GM18508 (cell line): ENCODE results near the gene ECEL1.
"Not testable (repeated sequence)": the region's sequence is repeated elsewhere in the genome, so short reads cannot be mapped to it uniquely, and the experiment has no call there.

Source experiments
- ATAC-seq: cut with Tn5 transposase; IDR thresholded peaks from one replicate; pipeline ENCODE4 v1.9.1; 2021; ENCODE audit warnings: moderate number of reproducible peaks; ENCODE audit not compliant: insufficient read depth, unreplicated experiment

Gene ECEL1

DNA sequence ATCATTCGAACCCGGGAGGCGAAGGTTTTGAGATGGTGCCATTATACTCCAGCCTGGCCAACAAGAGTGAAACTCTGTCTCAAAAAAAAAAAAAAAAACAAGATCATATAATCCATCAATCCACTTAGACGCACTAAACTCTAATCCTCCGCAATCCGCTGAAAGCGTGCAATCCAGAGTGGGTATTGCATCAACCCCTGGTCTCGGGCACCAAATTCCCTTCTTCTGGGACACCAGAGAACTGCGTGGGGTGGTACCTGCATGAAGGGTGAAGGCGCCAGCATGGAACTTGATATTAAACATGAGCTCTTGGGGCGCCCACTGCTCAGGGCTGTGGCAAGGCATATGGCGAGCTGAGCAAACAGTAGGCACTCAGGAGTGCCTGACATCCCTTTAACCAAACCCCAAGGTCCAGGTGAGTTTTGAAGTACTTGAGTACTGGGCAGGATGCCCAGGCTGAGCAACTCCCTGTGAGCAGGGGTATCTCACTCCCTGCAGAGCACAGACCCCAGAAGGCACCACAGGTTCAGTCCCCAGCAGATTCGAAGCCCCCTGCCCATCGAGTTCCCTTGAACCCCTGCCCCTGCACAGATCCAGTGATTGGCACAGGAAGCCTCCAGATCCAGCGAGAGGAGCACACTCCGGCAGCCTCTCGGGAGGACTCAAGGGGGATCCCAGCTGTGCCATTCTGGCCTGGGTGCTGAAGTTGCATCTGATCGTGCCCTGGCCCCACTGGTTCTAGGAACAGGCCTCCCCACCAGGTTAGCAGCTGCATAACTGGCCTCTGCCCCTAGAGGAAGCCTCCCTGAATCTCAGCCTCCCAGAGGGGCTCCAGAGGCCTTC is 23.7 kb downstream of the ECEL1 start:
- no peak for ATAC-seq

DNA sequence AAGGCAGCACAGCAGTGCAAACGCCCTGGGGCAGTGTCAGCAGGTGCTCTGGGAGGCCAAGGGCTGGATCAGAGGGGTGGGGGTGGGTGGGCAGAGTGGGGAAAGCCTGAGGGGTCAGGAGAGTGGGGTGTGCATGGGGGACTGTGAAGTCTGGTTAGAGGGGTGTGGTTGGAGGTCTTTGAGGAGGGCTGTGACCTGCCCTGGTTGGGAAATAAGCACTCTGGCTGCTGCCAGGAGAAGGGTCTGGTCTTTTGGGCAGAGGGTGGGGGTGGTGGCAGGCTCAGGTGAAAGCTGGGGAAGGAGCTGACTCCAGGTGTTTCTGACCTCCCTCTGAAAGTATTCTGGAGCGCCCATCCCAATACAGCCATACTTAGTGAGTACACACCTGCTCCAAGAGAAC is 27.5 kb downstream of the ECEL1 start:
- ATAC-seq: no peak

DNA sequence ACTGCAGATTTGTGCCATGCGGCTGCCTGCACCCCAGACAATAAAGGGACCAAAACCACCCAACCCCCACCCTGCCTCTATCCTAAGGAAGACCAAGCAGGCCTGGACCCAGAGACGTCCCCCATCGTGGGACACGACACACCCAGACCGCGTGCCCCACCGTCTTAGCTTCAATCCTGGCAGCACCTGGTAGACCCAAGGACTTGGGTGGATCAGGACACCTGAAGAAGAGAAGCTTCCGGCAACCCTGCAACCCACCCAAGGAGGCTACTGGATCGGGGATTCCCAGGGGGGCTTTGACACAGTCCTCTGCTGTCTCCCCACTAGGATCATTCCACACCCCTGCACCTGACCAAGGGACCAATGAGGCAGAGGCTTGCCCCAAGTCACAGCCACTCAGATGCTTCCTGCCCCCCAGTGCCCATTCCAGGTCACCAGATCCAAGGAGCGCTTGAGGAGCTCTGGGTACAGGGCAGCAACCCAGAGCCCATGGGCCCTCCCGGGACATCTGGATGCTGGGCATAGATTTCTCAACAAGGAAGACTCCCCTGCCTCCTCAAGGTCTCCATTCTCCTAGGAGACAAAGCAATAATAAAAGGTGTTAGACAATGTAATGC is 28.1 kb downstream of the ECEL1 start:
- no peak for ATAC-seq

DNA sequence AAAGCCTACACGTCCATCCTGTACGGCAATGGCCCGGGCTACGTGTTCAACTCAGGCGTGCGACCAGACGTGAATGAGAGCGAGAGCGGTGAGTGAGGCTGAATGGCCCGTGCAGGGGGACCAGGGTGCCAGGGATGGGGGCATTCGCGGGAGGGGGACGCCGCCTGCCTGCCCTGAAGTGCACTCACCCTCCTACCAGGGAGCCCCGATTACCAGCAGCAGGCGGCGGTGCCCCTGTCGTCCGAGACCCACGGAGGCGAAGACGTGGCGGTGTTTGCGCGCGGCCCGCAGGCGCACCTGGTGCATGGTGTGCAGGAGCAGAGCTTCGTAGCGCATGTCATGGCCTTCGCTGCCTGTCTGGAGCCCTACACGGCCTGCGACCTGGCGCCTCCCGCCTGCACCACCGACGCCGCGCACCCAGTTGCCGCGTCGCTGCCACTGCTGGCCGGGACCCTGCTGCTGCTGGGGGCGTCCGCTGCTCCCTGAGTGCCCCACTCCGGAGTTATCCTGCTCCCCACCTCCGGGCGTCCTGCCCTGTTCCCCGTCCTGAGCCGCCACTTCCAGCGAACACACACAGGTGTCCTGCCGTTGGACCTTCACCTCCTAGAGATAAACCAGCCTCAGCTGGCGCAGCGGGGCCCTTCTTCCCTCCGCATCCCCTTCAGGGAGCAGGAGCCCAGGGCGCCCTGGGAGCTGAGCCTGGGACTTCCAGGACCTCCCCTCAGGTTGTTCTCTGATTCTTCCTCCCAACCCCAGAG is 28.8 kb downstream of the ECEL1 start:
- no peak for ATAC-seq

DNA sequence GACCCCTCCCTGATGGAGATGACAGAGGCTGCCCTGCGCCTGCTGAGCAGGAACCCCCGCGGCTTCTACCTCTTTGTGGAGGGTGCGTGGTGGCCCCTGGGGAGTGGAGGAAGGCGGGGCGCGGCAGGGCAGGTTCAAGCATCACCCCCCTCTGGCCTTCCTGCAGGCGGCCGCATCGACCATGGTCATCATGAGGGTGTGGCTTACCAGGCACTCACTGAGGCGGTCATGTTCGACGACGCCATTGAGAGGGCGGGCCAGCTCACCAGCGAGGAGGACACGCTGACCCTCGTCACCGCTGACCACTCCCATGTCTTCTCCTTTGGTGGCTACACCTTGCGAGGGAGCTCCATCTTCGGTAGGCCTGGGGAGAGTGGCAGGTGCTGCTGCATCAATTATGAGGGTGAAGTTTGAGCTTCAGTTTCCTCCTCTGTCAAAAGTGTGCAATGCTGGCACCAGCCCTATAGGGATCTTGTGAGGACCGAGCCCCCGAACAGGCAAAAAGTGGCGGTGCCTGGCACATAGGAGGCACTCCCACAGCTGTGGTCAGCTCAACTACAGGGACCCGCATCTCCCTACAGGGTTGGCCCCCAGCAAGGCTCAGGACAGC is 29.5 kb downstream of the ECEL1 start:
- no peak for ATAC-seq

DNA sequence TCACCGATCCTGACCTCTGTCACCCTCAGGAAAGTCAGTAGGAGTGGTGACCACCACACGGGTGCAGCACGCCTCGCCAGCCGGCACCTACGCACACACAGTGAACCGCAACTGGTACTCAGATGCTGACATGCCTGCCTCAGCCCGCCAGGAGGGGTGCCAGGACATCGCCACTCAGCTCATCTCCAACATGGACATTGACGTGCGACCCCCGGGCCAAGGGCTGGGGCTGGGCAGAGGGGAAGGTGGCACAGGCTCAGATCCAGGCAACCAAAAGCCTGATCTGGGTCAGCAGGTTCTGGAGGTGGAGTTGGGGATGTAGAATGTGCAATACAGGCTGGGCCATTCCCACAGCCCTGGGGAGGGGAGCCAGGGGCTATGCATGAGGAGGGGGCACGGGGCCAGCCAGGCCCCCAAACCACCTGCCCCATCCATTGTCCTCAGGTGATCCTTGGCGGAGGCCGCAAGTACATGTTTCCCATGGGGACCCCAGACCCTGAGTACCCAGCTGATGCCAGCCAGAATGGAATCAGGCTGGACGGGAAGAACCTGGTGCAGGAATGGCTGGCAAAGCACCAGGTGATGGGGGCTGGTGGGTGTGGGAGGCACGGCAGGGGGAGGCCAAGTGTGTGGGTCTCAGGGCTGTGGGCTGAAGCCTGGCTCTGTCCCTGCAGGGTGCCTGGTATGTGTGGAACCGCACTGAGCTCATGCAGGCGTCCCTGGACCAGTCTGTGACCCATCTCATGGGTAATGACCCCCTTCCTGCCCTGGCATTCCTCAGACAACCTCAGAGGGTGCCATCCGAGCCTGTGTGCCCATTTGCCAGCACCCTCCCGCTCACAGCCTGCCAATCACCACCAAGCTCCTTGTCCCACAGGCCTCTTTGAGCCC is 30.3 kb downstream of the ECEL1 start:
- no peak for ATAC-seq

DNA sequence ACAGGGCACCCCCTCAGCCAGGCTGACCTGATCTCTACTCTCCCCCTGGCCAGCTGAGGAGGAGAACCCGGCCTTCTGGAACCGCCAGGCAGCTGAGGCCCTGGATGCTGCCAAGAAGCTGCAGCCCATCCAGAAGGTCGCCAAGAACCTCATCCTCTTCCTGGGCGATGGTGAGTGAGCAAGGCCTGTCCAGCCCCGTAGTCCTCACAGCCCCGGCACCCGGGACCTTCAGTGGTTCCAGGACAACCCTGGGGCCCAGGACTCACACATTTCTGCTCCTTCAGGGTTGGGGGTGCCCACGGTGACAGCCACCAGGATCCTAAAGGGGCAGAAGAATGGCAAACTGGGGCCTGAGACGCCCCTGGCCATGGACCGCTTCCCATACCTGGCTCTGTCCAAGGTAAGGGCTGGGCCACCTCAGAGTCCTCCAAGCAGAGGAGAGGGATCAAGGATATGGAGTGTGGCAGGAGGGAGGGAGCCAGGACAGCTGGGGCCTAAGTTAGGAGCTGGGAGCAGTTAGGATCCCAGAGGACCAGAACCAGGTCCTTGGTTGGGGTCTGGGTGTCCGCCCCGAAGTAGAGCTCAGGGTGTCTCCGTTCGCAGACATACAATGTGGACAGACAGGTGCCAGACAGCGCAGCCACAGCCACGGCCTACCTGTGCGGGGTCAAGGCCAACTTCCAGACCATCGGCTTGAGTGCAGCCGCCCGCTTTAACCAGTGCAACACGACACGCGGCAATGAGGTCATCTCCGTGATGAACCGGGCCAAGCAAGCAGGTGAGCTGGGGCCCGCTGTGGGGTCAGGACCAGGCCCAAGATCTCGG is 31.1 kb downstream of the ECEL1 start:
- ATAC-seq: no peak

DNA sequence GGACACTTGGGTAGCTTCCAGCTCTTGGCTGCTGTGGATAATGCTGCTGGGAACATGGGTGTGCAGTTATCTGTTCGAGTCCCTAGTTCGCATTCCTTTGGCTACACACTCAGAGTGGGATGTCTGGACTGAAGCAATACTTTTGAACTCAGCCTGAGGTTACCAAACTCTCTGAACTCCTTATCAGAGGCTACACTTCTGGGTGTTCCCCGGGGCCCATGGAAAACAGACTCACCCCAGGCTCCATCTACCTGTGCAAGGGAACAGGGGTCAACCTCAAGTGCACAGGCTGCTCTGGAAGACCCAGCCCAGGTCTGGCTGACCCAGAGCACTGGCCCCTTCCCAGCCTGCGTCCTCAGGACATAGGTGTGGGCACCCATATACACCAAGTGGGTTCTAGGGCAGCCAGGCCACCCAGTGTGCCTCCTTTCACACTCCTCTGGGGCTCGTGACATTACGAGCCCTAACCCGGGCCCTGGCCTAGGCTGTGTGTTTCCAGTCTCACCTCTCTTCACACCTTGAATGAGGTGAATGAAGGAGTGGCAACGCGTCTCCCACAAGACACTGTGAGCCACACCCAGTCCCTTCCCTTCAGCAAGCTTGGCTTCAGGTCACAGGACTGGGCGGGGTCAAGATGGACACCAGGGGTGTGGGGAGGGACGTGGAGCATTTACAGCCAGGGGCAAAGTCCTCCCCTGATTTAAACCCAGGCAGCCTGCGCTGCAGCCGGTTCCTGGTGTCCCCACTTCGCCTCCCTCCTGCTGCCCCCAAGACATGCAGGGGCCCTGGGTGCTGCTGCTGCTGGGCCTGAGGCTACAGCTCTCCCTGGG is 32.0 kb downstream of the ECEL1 start, which contains the start of gene ALPI:
Gene ALPI (plus strand): TSS at position 728 of the 830 bp plus-strand sequence. CDS start 47 bp downstream, at position 775.
- ATAC-seq: no peak

DNA sequence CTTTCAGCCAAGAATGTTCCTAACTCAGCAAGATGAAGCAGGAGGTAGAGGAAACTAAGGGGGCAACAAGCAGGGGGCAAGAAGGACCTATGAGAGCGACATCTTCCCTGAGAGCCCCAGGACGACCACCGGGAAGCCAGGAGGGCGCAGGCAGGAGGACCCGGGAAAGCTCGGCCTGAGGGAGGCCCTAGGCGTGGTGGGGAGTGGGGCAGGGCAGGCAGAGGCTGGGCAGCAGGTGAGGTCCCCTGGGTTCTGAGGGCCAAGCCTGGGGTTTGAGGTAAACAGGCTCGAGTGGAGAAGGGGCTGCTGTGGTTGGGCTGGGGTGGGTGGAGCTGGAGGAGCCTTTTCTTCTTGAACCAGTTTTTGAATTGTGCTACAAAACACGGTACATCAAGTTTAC is 33.0 kb downstream of the ECEL1 start:
- ATAC-seq: no peak

DNA sequence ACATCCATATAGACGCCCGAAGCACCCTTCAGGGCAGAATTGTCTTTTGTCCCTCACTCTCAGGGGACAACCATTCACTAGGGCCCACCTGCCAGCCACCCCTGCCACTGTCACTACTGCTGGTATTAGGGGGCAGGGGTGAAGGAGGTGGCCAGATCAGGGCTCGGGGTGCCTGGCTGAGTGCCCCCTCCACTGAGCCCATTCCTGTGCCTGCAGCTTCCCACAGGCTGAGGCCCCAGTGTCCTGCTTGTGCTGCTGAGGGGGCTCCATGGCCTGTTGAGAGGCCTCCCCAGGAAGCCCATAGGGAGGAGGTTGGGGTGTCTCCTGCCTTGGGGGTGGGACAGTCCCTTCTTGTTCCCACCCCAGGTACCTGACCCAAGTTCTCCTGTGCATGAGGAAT is 36.0 kb downstream of the ECEL1 start:
- ATAC-seq: not testable (repeated sequence)

DNA sequence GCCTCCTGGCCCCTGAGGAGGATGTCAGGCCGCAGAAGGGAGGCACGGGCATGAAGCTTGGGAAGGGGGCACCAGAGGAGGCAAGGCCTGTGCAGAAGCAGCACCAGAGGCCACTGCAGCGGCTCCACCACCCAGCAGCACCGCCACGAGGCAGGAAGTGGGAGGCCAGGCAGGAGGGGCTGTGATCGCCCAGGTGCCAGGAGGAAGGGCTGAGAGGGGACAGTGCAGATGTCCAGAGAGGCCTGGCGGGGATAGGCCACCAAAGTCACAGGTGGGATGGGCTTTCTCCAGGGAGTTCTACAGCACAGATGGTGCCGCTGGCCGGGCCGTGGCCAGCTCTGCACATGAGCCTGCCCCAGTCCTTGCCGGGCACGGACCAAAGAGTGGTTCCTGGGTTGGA is 37.7 kb downstream of the ECEL1 start:
- no peak for ATAC-seq

DNA sequence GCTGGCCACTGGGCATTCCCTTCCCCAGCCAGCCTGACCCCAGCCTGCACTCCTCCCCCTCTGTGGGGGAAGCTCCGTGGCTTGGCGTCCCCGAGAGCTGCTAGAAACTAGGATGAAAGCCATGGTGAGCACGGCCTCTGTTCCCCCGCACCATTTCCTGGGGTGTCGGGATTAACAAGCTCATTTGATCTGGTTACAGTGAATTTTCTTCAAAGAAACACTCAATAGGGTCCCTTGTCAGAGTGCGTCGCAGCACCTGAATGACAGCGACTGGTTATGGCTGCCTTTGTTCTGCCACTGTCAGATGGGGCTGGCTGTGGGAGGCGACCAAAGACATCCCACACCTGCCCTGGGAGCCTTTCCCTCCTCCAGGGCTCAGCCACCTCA is 39.3 kb downstream of the ECEL1 start:
- no peak for ATAC-seq

DNA sequence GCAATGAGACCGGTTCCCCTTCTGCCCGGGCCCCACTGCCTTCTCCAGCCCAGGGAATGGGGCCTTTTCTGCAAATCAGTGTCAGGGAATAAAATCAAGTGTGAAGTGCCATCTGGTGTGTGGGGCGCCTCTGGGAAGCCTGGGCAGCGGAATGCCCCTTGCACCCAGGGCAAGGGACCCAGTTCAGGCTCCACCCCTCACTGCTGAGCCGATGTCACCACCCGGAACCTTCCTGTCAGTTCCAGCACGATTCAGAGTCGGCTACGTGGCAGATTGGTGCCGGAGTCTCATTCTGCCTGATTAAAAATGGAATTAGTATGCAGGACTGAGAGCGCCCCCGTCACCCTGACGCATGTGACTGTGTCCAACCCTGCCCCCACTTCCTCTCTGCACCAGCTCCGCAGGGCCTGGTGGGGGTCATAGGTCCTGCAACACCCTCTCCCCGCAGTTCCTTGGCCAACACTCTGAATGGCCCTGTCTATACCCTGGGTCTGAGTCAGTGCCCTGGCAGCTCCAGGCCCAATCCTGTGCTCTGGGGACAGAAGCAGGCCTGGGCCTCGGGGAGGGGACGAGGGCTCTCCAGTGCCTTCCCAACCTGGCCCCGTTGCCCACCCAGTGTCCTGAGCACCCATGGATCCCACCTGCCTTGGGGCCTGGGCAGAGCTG is 39.9 kb downstream of the ECEL1 start:
- ATAC-seq: no peak

DNA sequence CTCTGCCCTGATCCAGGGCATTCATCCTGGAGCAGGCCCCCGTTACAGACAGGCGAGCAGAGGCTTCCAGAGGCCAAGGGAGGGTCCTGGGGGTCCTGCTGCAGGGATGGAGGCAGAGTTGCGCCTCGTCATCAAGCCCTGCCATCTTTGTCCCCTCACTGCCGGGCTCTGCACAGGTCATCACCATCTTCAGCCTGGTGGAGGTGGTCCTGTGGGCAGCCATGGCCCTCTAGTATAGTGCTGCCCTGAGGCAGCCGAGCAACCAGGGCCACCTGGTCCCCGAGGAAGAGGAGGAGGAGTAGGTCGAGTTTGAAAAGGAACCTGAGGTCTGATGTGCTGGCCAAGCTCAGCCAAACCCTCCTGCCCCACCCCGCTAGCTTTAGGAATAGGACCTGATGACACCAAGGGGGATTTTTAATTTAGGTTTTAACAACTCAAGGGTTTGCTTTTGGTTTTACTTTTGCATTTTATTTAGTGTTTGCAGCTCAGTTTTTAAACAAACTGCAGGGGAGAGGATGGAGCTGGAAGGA is 40.5 kb downstream of the ECEL1 start:
- ATAC-seq: no peak

DNA sequence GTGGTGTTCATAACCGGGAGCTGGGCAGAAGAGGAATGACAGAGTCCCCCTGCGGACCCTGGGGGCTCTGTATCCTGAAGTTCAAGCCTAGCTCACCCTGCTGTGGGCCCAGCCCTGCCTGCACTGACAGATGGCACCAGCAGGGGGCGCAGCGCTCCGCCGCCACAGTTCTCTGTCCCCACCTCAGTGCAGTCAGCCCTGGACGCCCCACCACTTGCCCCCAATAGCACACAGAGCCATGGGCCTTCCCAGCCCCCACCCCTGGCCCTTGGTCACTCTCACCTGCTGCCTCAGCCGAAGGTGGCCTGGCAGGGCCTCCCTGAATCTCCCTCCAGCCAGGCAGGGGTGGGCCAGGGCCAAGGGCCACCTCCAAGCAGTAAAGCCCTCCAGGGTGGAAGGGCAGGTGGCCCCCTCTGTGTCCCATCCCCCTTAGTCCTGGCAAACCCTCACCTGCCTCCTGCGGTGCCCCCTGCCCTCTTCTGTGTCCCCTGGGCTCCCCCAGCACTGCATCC is 41.3 kb downstream of the ECEL1 start:
- not testable (repeated sequence) for ATAC-seq

DNA sequence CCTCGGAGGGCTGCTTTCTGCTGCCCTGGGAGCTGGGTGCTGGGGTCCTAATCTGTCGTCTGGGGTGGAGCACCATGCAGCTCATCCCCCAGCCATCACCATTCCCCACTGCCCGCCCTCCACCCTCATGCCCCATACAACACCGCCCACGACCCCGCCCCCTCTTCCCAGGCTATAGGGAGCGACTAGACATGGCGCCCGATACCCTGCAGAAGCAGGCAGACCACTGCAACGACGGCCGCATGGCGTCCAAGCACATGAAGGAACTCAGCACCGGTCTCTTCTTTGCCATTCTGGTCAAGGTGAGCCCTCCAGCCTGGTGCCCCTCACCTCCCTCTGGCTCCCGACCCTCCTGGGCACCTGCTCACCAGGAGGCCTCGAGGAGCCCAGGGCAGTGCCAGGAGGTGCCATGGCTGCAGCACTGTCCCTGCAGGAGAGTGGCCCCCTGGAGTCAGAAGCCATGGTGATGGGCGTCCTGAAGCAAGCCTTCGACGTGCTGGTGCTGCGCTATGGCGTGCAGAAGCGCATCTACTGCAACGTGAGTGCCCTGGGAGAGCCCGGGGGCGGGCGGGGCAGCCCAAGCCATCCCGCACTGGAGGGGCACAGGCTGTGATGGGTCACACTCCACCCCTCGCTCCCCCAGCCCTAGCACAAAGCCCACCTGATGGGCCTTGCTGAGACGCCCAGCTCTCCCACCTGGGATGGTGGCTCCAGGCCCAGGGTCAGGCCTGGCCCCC is 42.3 kb downstream of the ECEL1 start:
- not testable (repeated sequence) for ATAC-seq
